Measurements from ENCODE around the gene MSMP. TPM values are rescaled to one million over a fixed set of nuclear protein-coding genes. Genes with fewer than 3 reads are reported as not detected.

MSMP gene
- total RNA-seq, 4 donors from 2014 or later, result not detected

- no peaks in the 10 kb centered on the region for H3K27me3 ChIP-seq
- H3K27ac ChIP-seq, result peak overlapping the region; percentile 94 to 98 (median 97)
- peaks cover 38 to 60% (median 58%) of the 10 kb centered on the region in 4 donors for H3K4me1 ChIP-seq
- intact Hi-C loops (cut with DNase I; ENCODE audit: low total_unique reads), result loop anchor here (5.0 kb wide), 1 partner anchor 71 kb away; the partner anchor contains the start of genes CCDC107 and RMRP
- 23 to 35% methylated on average over 4 to 10 of the region's 10 CpGs for WGBS, 2 donors (ENCODE audit: low coverage in 1 of 2)
- H3K36me3 ChIP-seq, result peaks cover 0 to 24% (median 13%) of the 10 kb centered on the region in 4 donors
- H3K4me3 ChIP-seq, result peak overlapping the region in 3 of 4 donors; percentile 0 to 83 (median 74)
- TF ChIP-seq POLR2A (IDR thresholded peaks at IDR 0.05), result peak; percentile 71
- peak; percentile 53 for TF ChIP-seq EP300 (IDR thresholded peaks at IDR 0.05; ENCODE audit: low read depth)
- TF ChIP-seq CTCF (IDR thresholded peaks at IDR 0.05), result no peak
- peak; percentile 66 to 87 (median 82) for TF ChIP-seq POLR2AphosphoS5 (IDR thresholded peaks at IDR 0.05)
- peak; percentile 78 for DNase-seq
- H3K9me3 ChIP-seq, result no peaks in the 10 kb centered on the region
- in situ Hi-C loops (cut with MboI; ENCODE audit: low pct_ligation_motif_present in 1 of 4, low pct_unique_long_range_greater_than_20kb in 1 of 4, low sequenced_read_pairs in 3 of 4), result no loop called here
Observed at GRCh38 chr9:35728041-35728971, 25.8 kb downstream of the MSMP start.

GRCh38 chr9:35727676-35728040, 26.4 kb downstream of the MSMP start:
- DNase-seq, result no peak
- WGBS, 2 donors (ENCODE audit: low coverage in 1 of 2), result 39% methylated on average over 5 of the region's 5 CpGs; no CpG with 5 or more reads in 1 of the 2 donors
- peak overlapping the region; percentile 94 to 98 (median 97) for H3K27ac ChIP-seq
- peak overlapping the region in 2 of 4 donors; percentile 74 to 83 for H3K4me3 ChIP-seq
- no peak for TF ChIP-seq POLR2AphosphoS5 (IDR thresholded peaks at IDR 0.05)
- no peak for TF ChIP-seq POLR2A (IDR thresholded peaks at IDR 0.05)
- TF ChIP-seq CTCF (IDR thresholded peaks at IDR 0.05), result no peak
- TF ChIP-seq EP300 (IDR thresholded peaks at IDR 0.05; ENCODE audit: low read depth), result no peak
- in situ Hi-C loops (cut with MboI; ENCODE audit: low pct_ligation_motif_present in 1 of 4, low pct_unique_long_range_greater_than_20kb in 1 of 4, low sequenced_read_pairs in 3 of 4) (no loop called here), intact Hi-C loops (cut with DNase I; ENCODE audit: low total_unique reads) (loop anchor here (5.0 kb wide), 1 partner anchor 70 kb away; the partner anchor contains the start of genes CCDC107 and RMRP)
- peaks cover 35 to 55% (median 54%) of the 10 kb centered on the region in 4 donors for H3K4me1 ChIP-seq
- peaks cover 0 to 28% (median 15%) of the 10 kb centered on the region in 4 donors for H3K36me3 ChIP-seq
- H3K9me3 ChIP-seq, result no peaks in the 10 kb centered on the region
- no peaks in the 10 kb centered on the region for H3K27me3 ChIP-seq

GRCh38 chr9:35726931-35727330, 27.1 kb downstream of the MSMP start:
- Histone ChIP-seq H3K27ac (peak overlapping the region; percentile 94 to 98 (median 97)), H3K4me3 (peak overlapping the region in 1 of 4 donors; percentile 83), H3K9me3 (no peaks in the 10 kb centered on the region), H3K4me1 (peaks cover 35 to 55% (median 54%) of the 10 kb centered on the region in 4 donors), H3K27me3 (no peaks in the 10 kb centered on the region), H3K36me3 (peaks cover 0 to 34% (median 19%) of the 10 kb centered on the region in 4 donors)
- 42 to 50% methylated on average over 1 to 3 of the region's 3 CpGs for WGBS, 2 donors (ENCODE audit: low coverage in 1 of 2)
- TF ChIP-seq POLR2AphosphoS5 (IDR thresholded peaks at IDR 0.05), result peak in 1 of 3 donors; percentile 16
- TF ChIP-seq CTCF (IDR thresholded peaks at IDR 0.05), result no peak
- intact Hi-C loops (cut with DNase I; ENCODE audit: low total_unique reads), result loop anchor here (5.0 kb wide), 1 partner anchor 70 kb away; the partner anchor contains the start of genes CCDC107 and RMRP
- in situ Hi-C loops (cut with MboI; ENCODE audit: low pct_ligation_motif_present in 1 of 4, low pct_unique_long_range_greater_than_20kb in 1 of 4, low sequenced_read_pairs in 3 of 4), result no loop called here
- DNase-seq, result peak; percentile 49

GRCh38 chr9:35725362-35725761, 28.7 kb downstream of the MSMP start:
- Histone ChIP-seq H3K4me3 (no peak overlapping the region), H3K27ac (peak overlapping the region; percentile 94 to 98 (median 97)), H3K4me1 (peaks cover 29 to 48% (median 44%) of the 10 kb centered on the region in 4 donors), H3K9me3 (no peaks in the 10 kb centered on the region), H3K36me3 (peaks cover 2 to 50% (median 26%) of the 10 kb centered on the region in 4 donors), H3K27me3 (no peaks in the 10 kb centered on the region)
- TF ChIP-seq CTCF (IDR thresholded peaks at IDR 0.05) (no peak), POLR2AphosphoS5 (IDR thresholded peaks at IDR 0.05) (no peak), EP300 (IDR thresholded peaks at IDR 0.05; ENCODE audit: low read depth) (no peak), POLR2A (IDR thresholded peaks at IDR 0.05) (no peak)
- intact Hi-C loops (cut with DNase I; ENCODE audit: low total_unique reads) (loop anchor here (5.0 kb wide), 1 partner anchor 68 kb away; the partner anchor contains the start of genes CCDC107 and RMRP), in situ Hi-C loops (cut with MboI; ENCODE audit: low pct_ligation_motif_present in 1 of 4, low pct_unique_long_range_greater_than_20kb in 1 of 4, low sequenced_read_pairs in 3 of 4) (no loop called here)
- 80% methylated on average over 11 of the region's 11 CpGs; no CpG with 5 or more reads in 1 of the 2 donors for WGBS, 2 donors (ENCODE audit: low coverage in 1 of 2)
- DNase-seq, result no peak
